NCI-H748 treated with DMSO at 0.1 percent for 48 hours (cell line): ENCODE data around the gene NEK6.

Experiments
- DNase-seq: peaks from one replicate; lab custom pipeline; 2025; lab: John Stamatoyannopoulos, UW

NEK6 gene

DNA sequence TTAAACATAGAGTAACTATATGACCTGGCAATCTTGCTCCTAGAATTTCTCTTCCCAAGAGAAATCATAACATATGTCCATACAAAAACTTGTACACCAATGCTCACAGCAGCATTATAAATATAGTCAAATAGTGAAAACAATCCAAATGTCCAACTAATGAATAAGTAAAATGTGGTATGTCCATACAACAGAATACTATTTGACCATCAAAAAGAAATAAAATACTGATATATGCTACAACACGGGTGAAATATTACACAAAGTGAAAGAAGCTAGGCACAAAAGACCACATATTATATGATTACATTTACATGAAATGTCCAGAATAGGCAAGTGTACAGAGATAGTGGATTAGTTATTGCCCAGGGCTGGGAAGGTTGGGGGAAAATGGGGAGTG lies 116.1 kb downstream of the NEK6 start:
- no peak for DNase-seq

DNA sequence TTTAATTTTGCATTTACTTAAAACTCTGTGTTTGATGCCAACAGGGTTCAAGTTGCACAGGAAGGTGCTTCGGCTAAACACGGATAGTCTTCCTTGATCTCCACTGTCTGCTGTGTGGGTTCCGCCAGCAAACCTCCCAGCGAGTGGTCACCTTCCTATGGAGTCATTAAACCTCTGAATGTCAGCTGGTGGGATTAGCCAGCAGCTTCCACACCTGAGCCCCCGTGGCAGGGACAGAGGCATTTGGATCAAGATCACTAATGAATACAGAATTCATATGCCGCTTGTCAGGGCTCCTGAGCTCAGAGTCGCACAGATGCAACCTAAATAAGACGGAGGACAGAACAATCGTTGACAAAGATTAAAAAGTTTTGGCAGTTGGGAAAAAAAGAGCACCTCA lies 118.0 kb downstream of the NEK6 start:
- no peak for DNase-seq

DNA sequence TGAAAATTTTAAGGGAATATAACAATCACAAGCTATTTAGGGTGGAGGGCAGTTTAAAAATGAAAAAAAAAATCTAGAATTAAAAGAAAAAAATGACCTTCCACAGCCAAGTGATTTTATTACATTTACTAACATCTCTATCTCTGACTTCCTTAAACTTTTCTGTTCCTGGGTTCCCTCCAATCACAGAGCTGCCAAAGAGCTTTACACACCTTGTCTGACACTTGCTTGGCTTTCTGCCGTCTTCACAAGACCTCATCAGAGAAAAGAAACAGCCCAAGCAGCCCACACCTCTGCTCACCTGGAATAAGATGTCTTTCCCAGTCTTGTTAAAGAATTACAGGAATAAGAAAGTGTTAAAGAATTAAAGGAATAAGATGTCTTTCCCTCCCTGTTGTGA lies 118.6 kb downstream of the NEK6 start:
- no peak for DNase-seq

- no peak for DNase-seq
Observed at GRCh38 chr9:124377551-124378406, 120.0 kb downstream of the NEK6 start.

GRCh38 chr9:124381170-124381945 lies 123.6 kb downstream of the NEK6 start:
- no peak for DNase-seq

DNA sequence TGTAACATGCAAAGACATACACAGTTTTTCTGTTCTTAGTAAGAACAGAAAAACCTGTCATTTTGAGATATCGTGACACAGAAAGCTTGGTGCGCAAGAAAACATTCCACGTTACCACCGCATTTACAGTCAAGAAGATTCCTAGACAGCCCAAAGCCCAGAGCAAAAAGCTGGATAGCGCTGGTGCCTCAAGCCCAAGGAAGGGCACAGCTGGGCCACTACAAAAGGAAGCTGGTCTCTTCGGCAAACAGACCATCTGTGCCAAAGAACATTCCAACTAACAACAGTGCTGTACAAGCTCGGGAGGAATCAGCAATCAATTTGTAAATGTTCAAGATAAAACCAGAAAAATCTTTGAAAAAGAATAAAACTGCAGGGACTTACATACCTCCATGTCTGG lies 126.5 kb downstream of the NEK6 start:
- DNase-seq = no peak

GRCh38 chr9:124384846-124385245 lies 127.1 kb downstream of the NEK6 start:
- no peak for DNase-seq

DNA sequence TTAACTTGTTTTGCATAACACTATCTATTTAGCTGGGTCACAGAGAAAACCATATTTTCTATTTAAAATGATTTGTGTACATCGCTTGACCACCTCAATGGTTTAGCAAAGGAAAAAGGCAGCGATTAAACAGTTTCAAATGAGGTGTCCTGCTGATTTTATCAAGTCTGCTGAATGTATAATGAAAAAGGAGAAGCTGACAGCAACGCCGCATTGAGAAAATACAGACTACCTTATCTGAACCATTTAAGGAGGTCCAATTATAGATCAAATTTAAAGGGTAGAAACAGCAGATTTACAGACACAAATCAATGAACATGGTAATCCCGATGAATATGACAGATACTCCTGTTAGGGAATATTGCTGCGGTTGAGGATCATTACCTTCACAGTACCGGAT lies 127.9 kb downstream of the NEK6 start:
- no peak for DNase-seq

- no peak for DNase-seq
Observed at GRCh38 chr9:124386201-124386600, 128.5 kb downstream of the NEK6 start.

- DNase-seq = no peak
Observed at GRCh38 chr9:124388275-124389048, 130.7 kb downstream of the NEK6 start.

GRCh38 chr9:124389146-124389939 lies 131.6 kb downstream of the NEK6 start:
- DNase-seq = no peak

DNA sequence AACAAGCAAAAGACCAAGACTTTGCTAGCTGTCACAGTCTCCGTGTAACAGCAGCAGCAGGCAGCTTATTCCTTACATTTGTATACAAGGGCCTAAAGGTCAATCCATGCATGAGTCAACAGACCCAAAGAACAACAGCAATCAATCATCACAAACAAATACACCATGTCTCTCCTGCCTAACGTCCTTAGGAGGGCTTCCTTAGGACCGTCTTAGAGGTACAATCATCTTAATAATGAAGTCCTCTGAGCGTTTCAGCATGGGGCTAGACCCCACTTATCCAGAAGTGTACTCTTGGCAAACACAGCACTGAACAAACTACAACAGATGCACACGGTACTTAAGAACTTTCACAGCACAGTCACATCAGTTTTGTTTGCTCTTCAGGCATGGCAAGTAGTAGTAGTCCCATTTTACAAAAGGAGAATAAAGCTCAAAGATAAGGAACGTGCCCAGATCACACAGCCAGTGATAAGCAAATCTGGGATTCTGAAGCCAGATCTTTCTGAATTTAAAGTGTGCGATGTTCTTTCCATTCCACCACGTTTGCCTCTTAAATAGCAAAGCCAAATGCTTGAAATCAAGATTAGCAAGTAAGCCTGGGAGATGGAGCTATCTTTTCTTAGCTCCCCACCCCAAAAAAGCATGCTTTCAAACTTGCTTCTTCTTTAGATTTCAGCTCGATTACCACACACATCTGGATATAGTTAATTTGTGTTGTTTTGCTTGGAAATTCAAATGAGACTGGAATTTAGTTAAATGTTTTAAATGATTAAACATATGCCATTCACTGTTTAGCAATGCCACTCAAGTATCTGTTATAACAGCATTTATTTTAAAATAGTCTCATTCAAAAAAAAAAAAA lies 133.3 kb downstream of the NEK6 start:
- DNase-seq = no peak

- no peak for DNase-seq
Observed at GRCh38 chr9:124392254-124392870, 134.6 kb downstream of the NEK6 start.

DNA sequence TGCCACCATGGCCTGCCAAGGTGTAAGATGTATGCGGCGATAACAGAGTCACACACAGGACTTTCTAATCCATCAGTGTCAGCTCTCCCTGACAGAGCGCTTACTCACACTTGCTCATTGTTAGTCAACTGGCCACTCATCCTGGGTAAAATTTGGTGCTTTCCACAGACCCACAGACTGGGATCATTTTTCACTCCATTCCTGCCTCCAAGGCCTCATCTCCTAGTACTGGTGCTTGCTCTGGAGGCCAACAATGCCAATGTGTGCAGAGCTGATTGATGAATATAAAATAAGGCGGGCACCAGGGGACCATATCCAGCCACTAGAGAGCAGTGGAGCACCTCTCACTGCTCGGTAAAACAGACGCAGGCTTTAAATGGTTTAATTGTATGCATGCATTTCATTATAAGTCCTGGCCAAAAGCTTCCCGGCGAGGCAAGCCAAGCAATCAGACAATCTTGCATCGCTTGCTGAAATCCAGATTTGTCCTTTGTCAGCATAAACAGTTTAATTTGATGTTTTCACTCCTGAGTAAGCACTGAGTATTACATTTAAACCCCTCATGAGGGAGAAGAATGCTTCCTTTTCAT lies 135.2 kb downstream of the NEK6 start:
- no peak for DNase-seq

GRCh38 chr9:124394167-124394566 lies 136.4 kb downstream of the NEK6 start:
- DNase-seq = no peak

- no peak for DNase-seq
Observed at GRCh38 chr9:124394596-124394995, 136.8 kb downstream of the NEK6 start.

GRCh38 chr9:124395826-124396225 lies 138.1 kb downstream of the NEK6 start:
- no peak for DNase-seq

- DNase-seq = no peak
Observed at GRCh38 chr9:124398191-124398935, 140.6 kb downstream of the NEK6 start.

DNA sequence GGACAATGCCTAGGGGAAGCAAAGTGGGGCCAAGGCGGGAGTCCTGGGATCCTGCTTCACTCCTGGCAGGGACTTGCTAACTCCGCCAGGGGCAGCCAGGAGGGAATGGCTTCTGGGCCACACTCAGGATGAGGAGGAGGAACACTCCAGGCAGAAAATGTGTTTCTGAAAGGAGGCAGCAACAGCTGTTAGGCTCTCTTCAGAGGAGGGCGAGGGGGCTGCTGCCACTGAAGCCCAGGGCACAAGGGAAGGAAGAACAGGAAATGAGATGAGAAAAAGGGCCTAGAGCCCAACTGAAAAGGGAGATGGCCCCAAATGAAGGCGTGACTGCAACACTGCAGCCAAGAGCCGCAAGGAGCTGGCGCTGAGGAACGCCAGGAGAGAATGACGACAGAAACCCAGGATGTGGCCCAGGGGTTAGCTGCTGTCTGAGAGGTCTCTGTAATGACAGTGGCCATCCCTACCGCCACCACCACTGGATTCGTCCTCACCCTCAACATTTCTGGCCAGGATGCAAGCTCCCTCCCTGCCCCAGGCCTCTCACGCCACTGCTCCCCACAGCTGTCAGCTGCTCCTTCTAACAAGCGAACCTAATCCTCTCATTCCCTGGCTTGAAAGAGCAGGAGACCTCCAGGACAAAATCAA lies 141.7 kb downstream of the NEK6 start:
- no peak for DNase-seq
